WERI-Rb-1 (cell line): ENCODE results near the gene SERTAD4.
"Not testable (repeated sequence)": the region's sequence is repeated elsewhere in the genome, so short reads cannot be mapped to it uniquely, and the experiment has no call there.

Source experiments
- DNase-seq: peaks from one replicate; pipeline ENCODE4 v3.0.0-alpha.2; 2020
- H3K27ac ChIP-seq: fragments of 250-450 bp; sonication (Bioruptor Pico); 2 replicates; pipeline ENCODE4 v1.5.1; 2020; ENCODE audit warnings: mild to moderate bottlenecking, moderate library complexity
- H3K27me3 ChIP-seq: fragments of 250-450 bp; sonication (Bioruptor Pico); 2 replicates; pipeline ENCODE4 v1.5.1; 2021; ENCODE audit warnings: mild to moderate bottlenecking, low read depth, moderate library complexity; ENCODE audit not compliant: insufficient read depth, severe bottlenecking
- H3K36me3 ChIP-seq: fragments of 250-450 bp; sonication (Bioruptor Pico); 2 replicates; pipeline ENCODE4 v1.5.1; 2020; ENCODE audit warnings: mild to moderate bottlenecking, moderate library complexity
- H3K4me3 ChIP-seq: 2 replicates; pipeline ENCODE4 v1.5.1; 2011; ENCODE audit warnings: low read depth, mild to moderate bottlenecking, control low read depth, low read length
- H3K9me3 ChIP-seq: fragments of 250-450 bp; sonication (Bioruptor Pico); 2 replicates; pipeline ENCODE4 v1.5.1; 2021; ENCODE audit warnings: mild to moderate bottlenecking, moderate library complexity; ENCODE audit not compliant: severe bottlenecking
- TF ChIP-seq, protein P1 (sequence below): IDR thresholded peaks from 2 replicates; pipeline ENCODE4 v1.5.1; 2011; ENCODE audit warnings: low read depth, mild to moderate bottlenecking, control low read depth, inconsistent platforms, low read length

The SERTAD4 gene

DNA sequence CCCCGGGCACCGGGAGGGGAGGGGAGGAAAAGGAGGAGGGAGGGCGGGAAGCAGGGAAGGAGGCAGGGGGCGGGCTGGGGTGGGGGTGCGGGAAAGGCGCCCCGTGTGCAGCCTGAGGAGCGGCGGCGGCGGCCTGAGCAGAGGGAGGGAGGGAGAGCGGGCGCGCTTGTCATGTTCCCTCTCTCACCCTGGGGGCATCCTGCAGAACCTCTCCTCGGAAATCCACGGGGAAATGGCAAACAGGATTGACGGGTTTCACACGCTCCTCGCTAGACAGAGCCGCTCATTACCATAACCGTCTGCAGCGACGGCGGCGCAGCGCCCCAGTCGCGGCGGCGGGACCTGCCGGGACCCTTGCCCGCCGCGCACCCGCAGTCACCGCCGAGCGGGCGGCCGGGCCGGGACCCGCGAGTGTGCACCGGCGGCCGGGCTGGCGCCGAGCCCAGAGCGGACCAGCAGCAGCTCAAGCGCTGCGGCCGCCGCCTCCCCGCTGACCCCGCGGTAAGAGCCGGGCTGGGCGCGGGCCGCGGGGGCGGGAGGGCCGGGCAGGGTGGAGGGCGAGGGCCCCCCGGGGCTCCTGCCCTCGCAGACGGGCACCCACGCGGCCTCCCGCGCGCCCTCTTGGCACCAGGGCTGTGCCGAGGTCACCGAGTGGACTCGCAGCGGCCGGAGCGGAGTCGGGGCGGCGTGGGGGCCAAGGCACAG is at the start of gene SERTAD4:
TSS of gene SERTAD4 (plus strand) at position 286 of the 705 bp plus-strand sequence. CDS start 5,165 bp downstream, outside the sequence.
- H3K9me3 ChIP-seq: no peaks in the 10 kb centered on the region
- peak within 1 kb of the TSS; percentile 79 for H3K27ac ChIP-seq
- DNase-seq: peak; percentile 81
- H3K27me3 ChIP-seq: no peaks in the 10 kb centered on the region
- H3K4me3 ChIP-seq: peak within 1 kb of the TSS; percentile 89
- no peaks in the 10 kb centered on the region for H3K36me3 ChIP-seq
- TF ChIP-seq, protein P1, sequence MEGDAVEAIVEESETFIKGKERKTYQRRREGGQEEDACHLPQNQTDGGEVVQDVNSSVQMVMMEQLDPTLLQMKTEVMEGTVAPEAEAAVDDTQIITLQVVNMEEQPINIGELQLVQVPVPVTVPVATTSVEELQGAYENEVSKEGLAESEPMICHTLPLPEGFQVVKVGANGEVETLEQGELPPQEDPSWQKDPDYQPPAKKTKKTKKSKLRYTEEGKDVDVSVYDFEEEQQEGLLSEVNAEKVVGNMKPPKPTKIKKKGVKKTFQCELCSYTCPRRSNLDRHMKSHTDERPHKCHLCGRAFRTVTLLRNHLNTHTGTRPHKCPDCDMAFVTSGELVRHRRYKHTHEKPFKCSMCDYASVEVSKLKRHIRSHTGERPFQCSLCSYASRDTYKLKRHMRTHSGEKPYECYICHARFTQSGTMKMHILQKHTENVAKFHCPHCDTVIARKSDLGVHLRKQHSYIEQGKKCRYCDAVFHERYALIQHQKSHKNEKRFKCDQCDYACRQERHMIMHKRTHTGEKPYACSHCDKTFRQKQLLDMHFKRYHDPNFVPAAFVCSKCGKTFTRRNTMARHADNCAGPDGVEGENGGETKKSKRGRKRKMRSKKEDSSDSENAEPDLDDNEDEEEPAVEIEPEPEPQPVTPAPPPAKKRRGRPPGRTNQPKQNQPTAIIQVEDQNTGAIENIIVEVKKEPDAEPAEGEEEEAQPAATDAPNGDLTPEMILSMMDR: no peak

DNA sequence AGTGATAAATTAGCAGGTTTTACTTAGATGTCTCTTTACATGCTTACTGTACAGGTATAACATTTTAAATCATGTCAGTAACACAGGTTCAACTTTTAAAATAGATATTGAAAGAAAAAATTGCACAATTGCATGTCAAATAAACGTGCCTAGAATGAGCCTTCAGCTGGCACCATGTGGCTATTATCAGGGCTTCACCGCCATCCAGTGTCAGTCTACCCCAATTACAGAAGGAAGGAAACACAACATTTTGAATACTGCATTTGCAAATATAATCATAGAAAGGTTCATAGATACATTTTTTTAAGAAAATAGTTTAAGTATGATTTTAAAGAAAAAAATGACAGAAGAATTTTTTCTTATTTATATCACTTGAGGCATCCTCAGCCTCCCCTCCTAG is 47.5 kb upstream of the SERTAD4 start:
- no peaks in the 10 kb centered on the region for H3K27me3 ChIP-seq
- TF ChIP-seq, protein P1: 0 out of 2 replicates have a peak, but pooled peaks have one; percentile 33
- DNase-seq: no peak
- no peaks in the 10 kb centered on the region for H3K36me3 ChIP-seq
- H3K9me3 ChIP-seq: no peaks in the 10 kb centered on the region
- no peak overlapping the region for H3K4me3 ChIP-seq
- H3K27ac ChIP-seq: no peak overlapping the region

DNA sequence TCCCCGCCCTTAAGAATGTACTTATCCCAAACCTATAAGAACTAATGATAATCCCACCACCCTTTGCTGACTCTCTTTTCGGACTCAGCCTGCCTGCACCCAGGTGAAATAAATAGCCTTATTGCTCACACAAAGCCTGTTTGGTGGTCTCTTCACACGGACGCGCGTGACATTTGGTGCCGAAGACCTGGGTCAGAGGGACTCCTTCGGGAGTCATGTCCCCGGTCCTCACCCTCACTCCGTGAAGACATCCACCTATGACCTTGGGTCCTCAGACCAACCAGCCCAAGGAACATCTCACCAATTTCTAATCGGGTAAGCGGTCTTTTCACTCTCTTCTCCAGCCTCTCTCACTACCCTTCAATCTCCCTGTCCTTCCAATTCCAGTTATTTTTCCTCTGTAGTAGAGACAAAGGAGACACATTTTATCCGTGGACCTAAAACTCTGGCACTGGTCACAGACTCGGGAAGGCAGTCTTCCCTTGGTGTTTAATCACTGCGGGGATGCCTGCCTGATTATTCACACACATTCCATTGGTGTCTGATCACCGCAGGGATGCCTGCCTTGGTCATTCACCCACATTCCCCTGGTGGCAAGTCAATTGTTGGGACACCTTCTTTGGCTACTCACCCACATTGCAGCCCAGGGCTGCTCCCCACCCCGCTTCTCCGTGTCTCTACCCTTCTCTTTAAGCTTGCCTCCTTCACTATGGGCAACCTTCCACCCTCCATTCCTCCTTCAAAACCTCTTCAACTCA is 44.6 kb upstream of the SERTAD4 start:
- not testable (repeated sequence) for DNase-seq

DNA sequence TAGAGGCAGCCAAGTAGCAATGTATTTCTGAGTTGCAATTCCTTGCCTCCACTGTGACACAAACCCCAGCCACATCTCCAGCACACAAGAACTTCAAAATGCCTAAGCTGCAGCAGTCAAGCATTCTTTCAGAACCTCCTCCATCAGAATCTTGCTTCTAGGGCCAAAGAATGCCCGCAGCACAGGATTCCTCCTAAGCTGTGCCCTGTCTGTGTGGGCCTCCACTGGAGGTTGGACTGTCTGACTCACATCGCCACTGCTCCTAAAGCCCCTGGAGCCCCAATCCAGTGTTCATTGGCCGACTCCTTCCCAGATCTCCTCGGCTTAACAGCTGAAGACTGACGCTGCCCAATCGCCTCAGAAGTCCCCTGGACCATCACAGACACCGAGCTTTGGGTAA is 43.2 kb upstream of the SERTAD4 start:
- Histone ChIP-seq H3K27me3 (no peaks in the 10 kb centered on the region), H3K4me3 (no peak overlapping the region), H3K9me3 (no peaks in the 10 kb centered on the region), H3K36me3 (no peaks in the 10 kb centered on the region), H3K27ac (no peak overlapping the region)
- DNase-seq: no peak
- TF ChIP-seq, protein P1: no peak

More for the DNA sequence above, 44.6 kb upstream of the SERTAD4 start:
- not testable (repeated sequence) for H3K4me3 ChIP-seq, H3K36me3 ChIP-seq, H3K27ac ChIP-seq, H3K9me3 ChIP-seq, H3K27me3 ChIP-seq

DNA sequence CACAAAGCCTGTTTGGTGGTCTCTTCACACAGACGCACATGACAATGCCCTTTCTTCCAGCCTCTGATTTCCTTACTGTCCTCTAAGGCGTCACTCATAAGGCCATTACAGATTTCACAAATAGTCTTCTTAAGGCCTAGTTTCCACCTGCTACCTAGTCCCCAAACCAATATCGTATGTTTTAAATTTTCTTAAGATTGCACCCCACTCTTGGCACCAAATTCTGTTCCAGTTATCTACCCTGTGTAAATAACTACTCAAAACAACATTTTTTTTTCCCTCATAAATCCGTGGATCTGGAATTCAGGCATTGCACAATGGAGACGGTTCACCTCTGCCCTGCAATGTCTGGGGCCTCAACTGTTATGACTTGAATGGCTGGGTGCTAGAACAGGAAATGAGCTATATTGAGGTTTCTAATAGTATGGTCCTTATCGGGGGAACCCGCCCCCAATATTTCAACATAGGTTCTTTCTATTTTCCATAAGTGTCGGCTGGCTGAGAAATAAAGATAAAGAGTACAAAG is 36.9 kb upstream of the SERTAD4 start:
- TF ChIP-seq, protein P1: no peak

DNA sequence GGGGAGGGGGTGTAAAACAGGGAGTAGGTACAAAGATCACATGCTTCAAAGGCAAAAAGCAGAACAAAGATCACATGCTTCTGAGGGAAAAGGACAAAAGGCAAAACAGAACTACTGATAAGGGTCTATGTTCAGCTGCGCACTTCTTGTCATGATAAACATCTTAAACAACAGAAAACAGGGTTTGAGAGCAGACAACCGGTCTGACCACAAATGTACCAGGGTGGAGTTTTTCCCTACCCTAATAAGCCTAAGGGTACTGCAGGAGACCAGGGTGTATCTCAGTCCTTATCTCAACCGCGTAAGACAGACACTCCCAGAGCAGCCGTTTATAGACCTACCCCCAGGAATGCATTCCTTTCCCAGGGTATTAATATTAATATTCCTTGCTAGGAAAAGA is 36.3 kb upstream of the SERTAD4 start:
- not testable (repeated sequence) for H3K36me3 ChIP-seq, H3K27me3 ChIP-seq, H3K4me3 ChIP-seq, DNase-seq, H3K27ac ChIP-seq, H3K9me3 ChIP-seq

More for the DNA sequence above, 36.9 kb upstream of the SERTAD4 start:
- no peak overlapping the region for H3K27ac ChIP-seq
- H3K4me3 ChIP-seq: no peak overlapping the region
- peaks cover 9% of the 10 kb centered on the region for H3K9me3 ChIP-seq
- DNase-seq: no peak
- H3K36me3 ChIP-seq: no peaks in the 10 kb centered on the region
- H3K27me3 ChIP-seq: no peaks in the 10 kb centered on the region
